ENCODE measurements around the gene ZNF287.

DNA sequence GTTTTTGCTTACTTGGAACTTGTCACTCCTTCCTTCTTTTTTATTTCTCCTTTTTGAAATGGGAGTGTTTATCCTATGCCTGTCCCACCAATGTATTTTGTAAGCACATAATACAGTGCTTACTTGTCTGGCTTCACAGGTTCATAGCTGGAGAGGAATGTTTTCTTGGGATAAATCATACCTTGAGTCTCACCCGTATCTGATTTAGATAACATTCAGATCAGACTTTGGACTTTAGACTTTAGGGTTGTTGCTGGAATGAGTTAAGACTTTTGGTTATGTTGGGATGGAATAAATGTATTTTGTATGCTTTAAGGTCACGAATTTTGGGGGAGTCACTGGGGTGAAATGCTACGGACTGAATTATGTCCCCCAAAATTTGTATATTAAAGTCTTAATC lies 64.0 kb downstream of the ZNF287 start:
- TF ChIP-seq POLR2AphosphoS5 (IDR thresholded peaks at IDR 0.05; ENCODE audit: borderline replicate concordance, low read depth, low read length) (no peak), EZH2 (IDR thresholded peaks at IDR 0.05) (no peak)

Data from SK-N-MC (cell line).